Pancreas (tissue), 10 donors: ENCODE measurements around the gene FILIP1. TPM values are rescaled to one million over a fixed set of nuclear protein-coding genes. Genes with fewer than 3 reads are reported as not detected.

Experiments used
- ATAC-seq, 4 donors: fragments of 200-7000 bp; cut with Tn5 transposase; one replicate each; pipeline versions ENCODE4 v1.8.0 to v1.9.1; 2020; ENCODE audit warnings: mild to moderate bottlenecking in 4 of 4, moderate library complexity in 4 of 4
- DNase-seq, 6 donors: peaks; one replicate each; pipeline ENCODE4 v3.0.0-alpha.2; 2020
- FAIRE-seq: peaks from 2 replicates; lab custom pipeline; 2012; peaks lifted over from hg19 to GRCh38; lab: Jason Lieb, UNC
- H3K27ac ChIP-seq, 4 donors: fragments of 200-600 bp; sonication (generic); 1 replicate in 3 of 4; 2 replicates in 1 of 4; pipeline versions ENCODE4 v1.5.0 to v1.8.0; 2020
- H3K27me3 ChIP-seq, 4 donors: fragments of 200-600 bp; one replicate each; pipeline ENCODE4 v1.8.0; 2021
- H3K36me3 ChIP-seq, 3 donors: fragments of 200-600 bp; sonication (generic) in 1 of 3; one replicate each; pipeline versions ENCODE4 v1.5.0 to v1.8.0; 2020 to 2021
- H3K4me1 ChIP-seq, 3 donors: fragments of 200-600 bp; one replicate each; pipeline ENCODE4 v1.8.0; 2021
- H3K4me3 ChIP-seq, 4 donors: fragments of 200-600 bp; sonication (generic) in 2 of 4; one replicate each; pipeline versions ENCODE4 v1.5.0 to v1.8.0; 2020 to 2021
- H3K9me3 ChIP-seq, 4 donors: fragments of 200-600 bp; one replicate each; pipeline ENCODE4 v1.8.0; 2021
- CTCF ChIP-seq, 4 donors: fragments of 200-600 bp; sonication (generic) in 3 of 4; IDR thresholded peaks; one replicate each; pipeline versions ENCODE4 v1.5.0 to v1.8.0; 2021; ENCODE audit warnings: antibody characterized with exemption in 4 of 4
- WGBS, 2 donors: extraction: QIAGEN DNeasy Blood & Tissue Kit; methylation state at CpG; one replicate each; pipeline ENCODE4 v1.1.7; 2013; 5-methylcytosine and 5-hydroxymethylcytosine counted together
- intact Hi-C, 3 donors: fragments of 100-400 bp; cut with DNase I; formaldehyde crosslinking; loops; one replicate each; pipeline versions ENCODE4 v1.11.1 to v1.14.2; 2022
- polyA plus RNA-seq, 2 donors: library from polyadenylated mRNA; stranded (reverse); fragments of 200-250 nt; gene quantifications; one replicate each; pipeline ENCODE4 v1.2.3, GENCODE V29; 2013
- total RNA-seq, 6 donors: library from RNA; stranded (reverse); fragmentation: NEBNext Ultra II Directional in 4 of 6; extraction: Animal tissue kit (Norgen Biotek cat#: 25700) in 4 of 6; gene quantifications; one replicate each; pipeline versions ENCODE4 v1.2.1 to v1.2.4, GENCODE V29; 2021 to 2023
- donor health status: healthy with polysubstance abuse.
- donor health status: DM: no; HTN: no; CAD: no; lungs with moderate emphysema.
- donor health status: DM: no; HTN: no; CAD: no.
- donor health status: control.
- donor health status: control.
- donor health status: Bipolar disorder and iron deficiency.
- donor health status: DM: yes; HTN: yes; CAD: no.
- donor health status: DM: no; HTN: no; CAD: no.
- donor health status: DM: no; HTN: no; CAD: no.
- donor health status: DM: yes; HTN: yes; CAD: no.

The FILIP1 gene
- total and polyA plus RNA-seq, 8 donors, result 0.33 to 3.6 (median 1.5) TPM

- no peaks in the 10 kb centered on the region for H3K4me1 ChIP-seq
- intact Hi-C loops, result no loop called here
- ATAC-seq (peak in 3 of 4 donors; percentile 45 to 59 (median 55)), FAIRE-seq (no peak), DNase-seq (no peak)
- no peak for TF ChIP-seq CTCF (IDR thresholded peaks at IDR 0.05)
- H3K4me3 ChIP-seq, result no peak overlapping the region
- H3K27ac ChIP-seq, result no peak overlapping the region
- no peaks in the 10 kb centered on the region for H3K36me3 ChIP-seq
- WGBS, 2 donors, result 3 to 4% methylated on average over 1 of the region's 1 CpG
- H3K27me3 ChIP-seq, result no peaks in the 10 kb centered on the region
- H3K9me3 ChIP-seq, result no peaks in the 10 kb centered on the region
Measured at GRCh38 chr6:75431379-75431778, 62.2 kb downstream of the FILIP1 start.

DNA sequence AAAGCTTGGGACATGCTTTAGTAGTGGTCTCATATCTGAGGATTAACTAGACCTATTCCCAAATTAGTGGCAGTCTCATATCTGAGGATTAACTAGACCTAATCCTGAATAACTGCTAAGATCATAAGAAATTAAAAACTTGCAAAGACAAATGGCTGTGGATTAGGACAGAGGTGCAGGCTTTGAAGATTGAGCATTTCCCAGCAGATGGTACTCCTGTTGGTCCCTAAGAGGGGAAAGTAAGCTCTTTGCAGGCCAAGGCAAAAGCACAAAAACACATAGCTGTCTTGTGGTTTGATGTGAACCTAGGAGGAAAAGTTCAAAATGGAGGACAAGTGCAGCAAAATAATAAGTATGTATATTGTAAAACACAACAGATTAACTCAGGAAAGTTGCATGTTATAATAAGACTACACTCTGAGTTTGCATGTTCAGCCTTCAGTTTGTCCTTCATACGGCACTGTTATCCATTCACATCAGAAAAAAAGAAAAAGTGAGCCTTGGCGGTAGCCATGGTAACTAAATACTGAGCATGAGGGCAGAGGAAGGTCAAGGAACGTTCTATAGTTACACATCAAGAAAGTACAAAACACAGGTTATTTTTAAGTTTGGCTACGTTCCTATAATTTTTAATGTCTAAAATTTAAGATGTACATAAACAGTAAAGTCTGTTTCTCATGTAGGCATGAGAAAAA, 62.8 kb downstream of the FILIP1 start:
- DNase-seq (no peak), FAIRE-seq (no peak), ATAC-seq (peak in 3 of 4 donors; percentile 69 to 75 (median 69))
- H3K27ac ChIP-seq, result no peak overlapping the region
- H3K9me3 ChIP-seq, result no peaks in the 10 kb centered on the region
- no peaks in the 10 kb centered on the region for H3K4me1 ChIP-seq
- 28 to 31% methylated on average over 4 of the region's 4 CpGs for WGBS, 2 donors
- H3K36me3 ChIP-seq, result no peaks in the 10 kb centered on the region
- H3K4me3 ChIP-seq, result no peak overlapping the region
- TF ChIP-seq CTCF (IDR thresholded peaks at IDR 0.05), result no peak
- no peaks in the 10 kb centered on the region for H3K27me3 ChIP-seq
- intact Hi-C loops, result no loop called here

- H3K27ac ChIP-seq, result no peak overlapping the region
- no peaks in the 10 kb centered on the region for H3K4me1 ChIP-seq
- H3K4me3 ChIP-seq, result no peak overlapping the region
- DNase-seq (no peak), FAIRE-seq (no peak), ATAC-seq (no peak)
- no peaks in the 10 kb centered on the region for H3K27me3 ChIP-seq
- no peaks in the 10 kb centered on the region for H3K36me3 ChIP-seq
- intact Hi-C loops, result no loop called here
- H3K9me3 ChIP-seq, result no peaks in the 10 kb centered on the region
- WGBS, 2 donors, result 45 to 55% methylated on average over 2 of the region's 2 CpGs
- TF ChIP-seq CTCF (IDR thresholded peaks at IDR 0.05), result no peak
Measured at GRCh38 chr6:75429061-75429703, 64.4 kb downstream of the FILIP1 start.

- H3K27me3 ChIP-seq, result no peaks in the 10 kb centered on the region
- no peak overlapping the region for H3K4me3 ChIP-seq
- FAIRE-seq, result no peak
- H3K9me3 ChIP-seq, result no peaks in the 10 kb centered on the region
- 75 to 78% methylated on average over 1 of the region's 1 CpG for WGBS, 2 donors
- H3K4me1 ChIP-seq, result no peaks in the 10 kb centered on the region
- TF ChIP-seq CTCF (IDR thresholded peaks at IDR 0.05), result no peak
- H3K36me3 ChIP-seq, result no peaks in the 10 kb centered on the region
- intact Hi-C loops, result no loop called here
- no peak overlapping the region for H3K27ac ChIP-seq
- ATAC-seq, result no peak
- no peak for DNase-seq
Measured at GRCh38 chr6:75428204-75428603, 65.4 kb downstream of the FILIP1 start.

DNA sequence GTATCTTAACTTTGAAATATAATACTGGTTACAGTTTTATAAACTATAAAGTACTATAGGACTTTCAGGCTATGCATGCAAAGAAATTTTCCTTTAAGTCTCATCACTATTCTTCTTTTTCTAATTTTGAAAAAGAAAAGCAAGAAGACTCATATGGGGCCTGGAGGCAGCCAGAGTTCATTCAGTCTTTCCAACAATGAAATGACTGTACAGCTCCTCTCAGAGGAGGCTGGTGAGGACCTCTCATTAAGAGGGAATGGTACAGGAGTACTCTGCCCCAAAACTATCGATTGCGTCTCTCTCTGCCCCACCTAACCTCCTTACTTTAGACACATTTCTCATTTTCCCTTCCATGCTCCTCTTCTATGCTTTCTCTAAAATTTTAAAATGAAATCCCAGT, 66.3 kb downstream of the FILIP1 start:
- Histone ChIP-seq H3K27ac (no peak overlapping the region), H3K27me3 (no peaks in the 10 kb centered on the region), H3K4me1 (no peaks in the 10 kb centered on the region), H3K9me3 (no peaks in the 10 kb centered on the region), H3K36me3 (no peaks in the 10 kb centered on the region), H3K4me3 (no peak overlapping the region)
- no peak for TF ChIP-seq CTCF (IDR thresholded peaks at IDR 0.05)
- no peak for ATAC-seq
- intact Hi-C loops, result no loop called here
- FAIRE-seq, result no peak
- WGBS, 2 donors, result 93 to 95% methylated on average over 2 of the region's 2 CpGs
- no peak for DNase-seq
